Glutamatergic neuron (in vitro differentiated cells): ENCODE results near the gene PALLD. TPM values are rescaled to one million over a fixed set of nuclear protein-coding genes. Genes with fewer than 3 reads are reported as not detected.

ENCODE experiments used
- DNase-seq: peaks from one replicate; pipeline ENCODE4 v3.0.0; 2022
- H3K27ac Mint-ChIP-seq: one replicate; pipeline ENCODE4 v1.8.0; 2020; ENCODE audit warnings: mild to moderate bottlenecking, mixed read lengths, inconsistent platforms; ENCODE audit not compliant: unreplicated experiment
- H3K27me3 Mint-ChIP-seq: one replicate; pipeline ENCODE4 v1.8.0; 2020; ENCODE audit warnings: mild to moderate bottlenecking, moderate library complexity, mixed read lengths, inconsistent platforms; ENCODE audit not compliant: unreplicated experiment
- H3K36me3 Mint-ChIP-seq: one replicate; pipeline ENCODE4 v1.8.0; 2020; ENCODE audit warnings: mild to moderate bottlenecking, mixed read lengths, inconsistent platforms; ENCODE audit not compliant: unreplicated experiment
- H3K4me1 Mint-ChIP-seq: one replicate; pipeline ENCODE4 v1.8.0; 2020; ENCODE audit warnings: mild to moderate bottlenecking, low read depth, mixed read lengths, inconsistent platforms; ENCODE audit not compliant: unreplicated experiment
- H3K4me3 Mint-ChIP-seq: one replicate; pipeline ENCODE4 v1.8.0; 2020; ENCODE audit warnings: mild to moderate bottlenecking, mixed read lengths, inconsistent platforms; ENCODE audit not compliant: unreplicated experiment
- H3K9me3 Mint-ChIP-seq: one replicate; pipeline ENCODE4 v1.8.0; 2020; ENCODE audit warnings: mild to moderate bottlenecking, moderate library complexity, mixed read lengths, inconsistent platforms; ENCODE audit not compliant: unreplicated experiment
- CTCF ChIP-seq: fragments of 200-600 bp; sonication (generic); IDR thresholded peaks from one replicate; pipeline ENCODE4 v1.5.0; 2021; ENCODE audit not compliant: partially characterized antibody, unreplicated experiment
- total RNA-seq: library from RNA; stranded (reverse); fragmentation: NEBNext Ultra II Directional; extraction: Animal tissue kit (Norgen Biotek cat#: 25700); gene quantifications from one replicate; pipeline ENCODE4 v1.2.1, GENCODE V29; 2021; ENCODE audit not compliant: unreplicated experiment

PALLD gene
- total RNA-seq, 1 donor from 2014 or later, result 37.5 TPM

- H3K27ac Mint-ChIP-seq, result no peak overlapping the region
- no peak for TF ChIP-seq CTCF
- H3K27me3 Mint-ChIP-seq, result no peaks in the 10 kb centered on the region
- no peak for DNase-seq
- no peaks in the 10 kb centered on the region for H3K9me3 Mint-ChIP-seq
- no peaks in the 10 kb centered on the region for H3K36me3 Mint-ChIP-seq
- H3K4me1 Mint-ChIP-seq, result peaks cover 2% of the 10 kb centered on the region
- no peak overlapping the region for H3K4me3 Mint-ChIP-seq
Measured at GRCh38 chr4:168863719-168864647, 367.1 kb downstream of the PALLD start.

GRCh38 chr4:168864821-168865541 is 368.1 kb downstream of the PALLD start:
- peaks cover 2% of the 10 kb centered on the region for H3K4me1 Mint-ChIP-seq
- no peaks in the 10 kb centered on the region for H3K27me3 Mint-ChIP-seq
- H3K9me3 Mint-ChIP-seq, result no peaks in the 10 kb centered on the region
- H3K27ac Mint-ChIP-seq, result no peak overlapping the region
- no peak overlapping the region for H3K4me3 Mint-ChIP-seq
- no peak for TF ChIP-seq CTCF
- no peak for DNase-seq
- no peaks in the 10 kb centered on the region for H3K36me3 Mint-ChIP-seq

- no peak for TF ChIP-seq CTCF
- H3K27ac Mint-ChIP-seq, result no peak overlapping the region
- no peaks in the 10 kb centered on the region for H3K9me3 Mint-ChIP-seq
- H3K4me3 Mint-ChIP-seq, result no peak overlapping the region
- no peaks in the 10 kb centered on the region for H3K27me3 Mint-ChIP-seq
- H3K36me3 Mint-ChIP-seq, result no peaks in the 10 kb centered on the region
- no peak for DNase-seq
- no peaks in the 10 kb centered on the region for H3K4me1 Mint-ChIP-seq
Measured at GRCh38 chr4:168865854-168866253, 369.0 kb downstream of the PALLD start.

GRCh38 chr4:168866635-168867034 is 369.8 kb downstream of the PALLD start:
- H3K9me3 Mint-ChIP-seq, result no peaks in the 10 kb centered on the region
- no peak for TF ChIP-seq CTCF
- no peaks in the 10 kb centered on the region for H3K36me3 Mint-ChIP-seq
- H3K27me3 Mint-ChIP-seq, result no peaks in the 10 kb centered on the region
- no peaks in the 10 kb centered on the region for H3K4me1 Mint-ChIP-seq
- DNase-seq, result no peak
- no peak overlapping the region for H3K4me3 Mint-ChIP-seq
- no peak overlapping the region for H3K27ac Mint-ChIP-seq

- Mint-ChIP-seq H3K4me1 (no peaks in the 10 kb centered on the region), H3K27ac (no peak overlapping the region), H3K36me3 (no peaks in the 10 kb centered on the region)
Measured at GRCh38 chr4:168867128-168867527, 370.3 kb downstream of the PALLD start.

More at GRCh38 chr4:168867128-168867527, 370.3 kb downstream of the PALLD start:
- no peak for TF ChIP-seq CTCF
- no peak overlapping the region for H3K4me3 Mint-ChIP-seq
- no peak for DNase-seq
- no peaks in the 10 kb centered on the region for H3K9me3 Mint-ChIP-seq
- H3K27me3 Mint-ChIP-seq, result no peaks in the 10 kb centered on the region
